Neural cell (in vitro differentiated cells): ENCODE data around the gene A2ML1. TPM values are rescaled to one million over a fixed set of nuclear protein-coding genes. Genes with fewer than 3 reads are reported as not detected.

Experiments
- H2AFZ ChIP-seq: fragments of 200-600, 300-800 bp; sonication (generic), shearing (Covaris generic); 2 replicates; pipeline ENCODE4 v1.6.0; 2014; ENCODE audit warnings: low read depth, mild to moderate bottlenecking, antibody characterized with exemption, low read length, moderate library complexity
- H3F3A ChIP-seq: fragments of 200-600 bp; shearing (Covaris generic); 2 replicates; pipeline ENCODE4 v1.6.1; 2016; ENCODE audit warnings: mild to moderate bottlenecking, moderate library complexity, mixed read lengths, antibody characterized with exemption, low read length; ENCODE audit not compliant: insufficient read depth, poor library complexity, severe bottlenecking
- H3K27ac ChIP-seq: fragments of 200-600, 300-800 bp; sonication (generic), shearing (Covaris generic); 2 replicates; pipeline ENCODE4 v1.5.1; 2014; ENCODE audit warnings: mild to moderate bottlenecking, low read length, moderate library complexity
- H3K27me3 ChIP-seq: fragments of 300-800, 200-600 bp; sonication (generic), shearing (Covaris generic); 2 replicates; pipeline ENCODE4 v1.6.0; 2014; ENCODE audit warnings: mild to moderate bottlenecking, low read depth, low read length, moderate library complexity; ENCODE audit not compliant: insufficient read depth
- H3K36me3 ChIP-seq: fragments of 300-800, 200-600 bp; sonication (generic), shearing (Covaris generic); 2 replicates; pipeline ENCODE4 v1.5.1; 2014; ENCODE audit warnings: mild to moderate bottlenecking, antibody characterized with exemption, low read length, moderate library complexity; ENCODE audit not compliant: insufficient read depth
- H3K4me2 ChIP-seq: fragments of 300-800, 200-600 bp; sonication (generic), shearing (Covaris generic); 2 replicates; pipeline ENCODE4 v1.6.0; 2014; ENCODE audit warnings: mild to moderate bottlenecking, low read length
- H3K4me3 ChIP-seq: fragments of 300-800, 200-600 bp; sonication (generic), shearing (Covaris generic); 2 replicates; pipeline ENCODE4 v1.5.1; 2014; ENCODE audit warnings: mild to moderate bottlenecking, low read length, moderate library complexity
- H3K79me2 ChIP-seq: fragments of 200-600 bp; shearing (Covaris generic); replicated peaks from 2 replicates; pipeline ENCODE4 v1.6.0; 2014; ENCODE audit warnings: mild to moderate bottlenecking, low read length, moderate library complexity; ENCODE audit not compliant: insufficient read depth
- H3K9ac ChIP-seq: fragments of 300-800, 200-600 bp; sonication (generic), shearing (Covaris generic); 2 replicates; pipeline ENCODE4 v1.6.1; 2016; ENCODE audit warnings: mild to moderate bottlenecking, low read length, mixed read lengths
- H3K9me2 ChIP-seq: fragments of 200-600 bp; shearing (Covaris generic); 2 replicates; pipeline ENCODE4 v1.6.1; 2016; ENCODE audit warnings: mild to moderate bottlenecking, low read length, mixed read lengths; ENCODE audit not compliant: insufficient read depth
- H3K9me3 ChIP-seq: fragments of 200-600, 300-800 bp; sonication (generic), shearing (Covaris generic); 2 replicates; pipeline ENCODE4 v1.6.1; 2016; ENCODE audit warnings: mild to moderate bottlenecking, mixed run types, low read length, moderate library complexity, mixed read lengths
- H4K20me1 ChIP-seq: fragments of 200-600 bp; shearing (Covaris generic); 2 replicates; pipeline ENCODE4 v1.6.1; 2016; ENCODE audit warnings: mild to moderate bottlenecking, mixed run types; ENCODE audit not compliant: insufficient read depth
- CTCF ChIP-seq: fragments of 450-650 bp; IDR thresholded peaks from 2 replicates; pipeline ENCODE4 v1.5.1; 2014; ENCODE audit warnings: antibody characterized with exemption, mild to moderate bottlenecking, moderate library complexity; ENCODE audit not compliant: poor library complexity, severe bottlenecking
- EP300 ChIP-seq: fragments of 450-650 bp; conservative IDR thresholded peaks from 2 replicates; pipeline ENCODE4 v1.6.1; 2014; ENCODE audit warnings: antibody characterized with exemption, mild to moderate bottlenecking, moderate library complexity; ENCODE audit not compliant: poor library complexity, severe bottlenecking
- EZH2 ChIP-seq: fragments of 200-600, 300-800 bp; shearing (Covaris generic), sonication (generic); IDR thresholded peaks from 2 replicates; pipeline ENCODE4 v1.6.1; 2014; ENCODE audit warnings: antibody characterized with exemption, low read length, borderline replicate concordance, mild to moderate bottlenecking; ENCODE audit not compliant: insufficient read depth, poor library complexity, severe bottlenecking
- MXI1 ChIP-seq: fragments of 450-650 bp; conservative IDR thresholded peaks from 2 replicates; pipeline ENCODE4 v1.6.1; 2014; ENCODE audit warnings: antibody characterized with exemption, mild to moderate bottlenecking; ENCODE audit not compliant: poor library complexity, severe bottlenecking
- POLR2AphosphoS5 ChIP-seq: IDR thresholded peaks from 2 replicates; pipeline ENCODE4 v1.6.1; 2012
- RAD21 ChIP-seq: fragments of 450-650 bp; conservative IDR thresholded peaks from 2 replicates; pipeline ENCODE4 v1.6.1; 2014; ENCODE audit warnings: antibody characterized with exemption, mild to moderate bottlenecking, moderate library complexity
- REST ChIP-seq: IDR thresholded peaks from 2 replicates; pipeline ENCODE4 v1.6.1; 2012; ENCODE audit warnings: borderline replicate concordance
- SMC3 ChIP-seq: fragments of 450-650 bp; conservative IDR thresholded peaks from 2 replicates; pipeline ENCODE4 v1.6.1; 2014; ENCODE audit warnings: antibody characterized with exemption, mild to moderate bottlenecking, moderate library complexity; ENCODE audit not compliant: poor library complexity
- TAF1 ChIP-seq: IDR thresholded peaks from 2 replicates; pipeline ENCODE4 v1.6.1; 2012; ENCODE audit warnings: low read depth
- polyA plus RNA-seq: library from polyadenylated mRNA; depleted of rRNA; stranded (reverse); fragments of >200 nt; gene quantifications from 2 replicates; pipeline ENCODE4 v1.2.3, GENCODE V29; 2014

The A2ML1 gene
- polyA plus RNA-seq, 1 donor from 2014 or later = not detected

- H3K9me3 ChIP-seq = no peaks in the 10 kb centered on the region
- no peaks in the 10 kb centered on the region for H3K9me2 ChIP-seq
- H3K9ac ChIP-seq = no peak overlapping the region
- no peak overlapping the region for H2AFZ ChIP-seq
- H3K27me3 ChIP-seq = no peaks in the 10 kb centered on the region
- H4K20me1 ChIP-seq = no peaks in the 10 kb centered on the region
- no peaks in the 10 kb centered on the region for H3K79me2 ChIP-seq
- TF ChIP-seq REST = no peak
- TF ChIP-seq SMC3 = no peak
- TF ChIP-seq RAD21 = no peak
- TF ChIP-seq MXI1 = no peak
- TF ChIP-seq TAF1 = no peak
- TF ChIP-seq CTCF = no peak
- TF ChIP-seq POLR2AphosphoS5 = no peak
- TF ChIP-seq EZH2 = no peak
- no peak for TF ChIP-seq EP300
- no peak overlapping the region for H3K4me3 ChIP-seq
- H3K4me2 ChIP-seq = no peak overlapping the region
- H3F3A ChIP-seq = no peaks in the 10 kb centered on the region
- H3K36me3 ChIP-seq = no peaks in the 10 kb centered on the region
- no peak overlapping the region for H3K27ac ChIP-seq
Observed at GRCh38 chr12:8832500-8832899, 10.1 kb downstream of the A2ML1 start.

GRCh38 chr12:8834230-8834629 lies 11.8 kb downstream of the A2ML1 start:
- TF ChIP-seq CTCF (no peak), EZH2 (no peak), MXI1 (no peak), TAF1 (no peak), SMC3 (no peak), EP300 (no peak), REST (no peak), POLR2AphosphoS5 (no peak), RAD21 (no peak)
- no peaks in the 10 kb centered on the region for H3K9me3 ChIP-seq
- no peak overlapping the region for H2AFZ ChIP-seq
- H3K4me2 ChIP-seq = no peak overlapping the region
- no peaks in the 10 kb centered on the region for H3K36me3 ChIP-seq
- H3K9ac ChIP-seq = no peak overlapping the region
- no peaks in the 10 kb centered on the region for H3K9me2 ChIP-seq
- no peak overlapping the region for H3K27ac ChIP-seq
- no peaks in the 10 kb centered on the region for H3K79me2 ChIP-seq
- no peak overlapping the region for H3K4me3 ChIP-seq
- no peaks in the 10 kb centered on the region for H3F3A ChIP-seq
- H3K27me3 ChIP-seq = no peaks in the 10 kb centered on the region
- no peaks in the 10 kb centered on the region for H4K20me1 ChIP-seq
